H9 (cell line): ENCODE data around the gene TNFRSF4. TPM values are rescaled to one million over a fixed set of nuclear protein-coding genes. Genes with fewer than 3 reads are reported as not detected.
A peak's percentile ranks its signal among the peaks of the same experiment; 100 is the strongest.

Experiments
- DNase-seq: peaks from one replicate; pipeline ENCODE4 v3.0.0-alpha.2; 2017
- H2AFZ ChIP-seq: one replicate; pipeline ENCODE4 v1.6.1; 2013; ENCODE audit warnings: mild to moderate bottlenecking, low read length, control low read depth, moderate library complexity
- H2AK5ac ChIP-seq: 2 replicates; pipeline ENCODE4 v1.6.1; 2013; ENCODE audit warnings: low read length, control low read depth, mixed read lengths; ENCODE audit not compliant: insufficient read length
- H2BK120ac ChIP-seq: one replicate; pipeline ENCODE4 v1.6.1; 2013; ENCODE audit warnings: low read depth, mild to moderate bottlenecking, low read length, control low read depth, inconsistent platforms; ENCODE audit not compliant: poor library complexity, severe bottlenecking
- H2BK12ac ChIP-seq: 2 replicates; pipeline ENCODE4 v1.6.1; 2013; ENCODE audit warnings: low read length, control low read depth, mixed read lengths, low read depth; ENCODE audit not compliant: insufficient read length
- H2BK15ac ChIP-seq: 2 replicates; pipeline ENCODE4 v1.6.1; 2013; ENCODE audit warnings: low read depth, low read length, control low read depth
- H2BK20ac ChIP-seq: one replicate; pipeline ENCODE4 v1.6.1; 2013; ENCODE audit warnings: low read depth, mild to moderate bottlenecking, low read length, control low read depth, inconsistent platforms; ENCODE audit not compliant: poor library complexity, severe bottlenecking
- H2BK5ac ChIP-seq: 2 replicates; pipeline ENCODE4 v1.6.1; 2013; ENCODE audit warnings: low read length, control low read depth, mixed read lengths; ENCODE audit not compliant: insufficient read length
- H3K14ac ChIP-seq: 2 replicates; pipeline ENCODE4 v1.6.1; 2013; ENCODE audit warnings: low read length, control low read depth; ENCODE audit not compliant: insufficient read depth
- H3K18ac ChIP-seq: 2 replicates; pipeline ENCODE4 v1.6.1; 2013; ENCODE audit warnings: low read depth, mild to moderate bottlenecking, mixed read lengths, low read length, control low read depth; ENCODE audit not compliant: insufficient read length
- H3K23ac ChIP-seq: 2 replicates; pipeline ENCODE4 v1.6.1; 2013; ENCODE audit warnings: low read length, control low read depth, mixed read lengths, low read depth; ENCODE audit not compliant: insufficient read length
- H3K23me2 ChIP-seq: 2 replicates; pipeline ENCODE4 v1.6.1; 2013; ENCODE audit warnings: low read depth, mild to moderate bottlenecking, mixed read lengths, low read length, control low read depth; ENCODE audit not compliant: insufficient read length, poor library complexity, severe bottlenecking
- H3K27ac ChIP-seq: 2 replicates; pipeline ENCODE4 v1.5.1; 2013; ENCODE audit warnings: low read length, control low read depth, mixed read lengths, low read depth; ENCODE audit not compliant: insufficient read length
- H3K27me3 ChIP-seq: 2 replicates; pipeline ENCODE4 v1.6.1; 2013; ENCODE audit warnings: low read length, control low read depth, inconsistent platforms; ENCODE audit not compliant: insufficient read depth
- H3K4ac ChIP-seq: 2 replicates; pipeline ENCODE4 v1.6.1; 2013; ENCODE audit warnings: low read depth, mild to moderate bottlenecking, control low read depth, inconsistent platforms, low read length, moderate library complexity
- H3K4me1 ChIP-seq: 2 replicates; pipeline ENCODE4 v1.6.1; 2013; ENCODE audit warnings: low read length, control low read depth, inconsistent platforms; ENCODE audit not compliant: insufficient read depth
- H3K4me2 ChIP-seq: 2 replicates; pipeline ENCODE4 v1.6.1; 2013; ENCODE audit warnings: low read length, control low read depth, mixed read lengths; ENCODE audit not compliant: insufficient read length, insufficient read depth
- H3K56ac ChIP-seq: 2 replicates; pipeline ENCODE4 v1.6.1; 2013; ENCODE audit warnings: low read depth, mild to moderate bottlenecking, mixed read lengths, low read length, control low read depth; ENCODE audit not compliant: insufficient read length
- H3K79me1 ChIP-seq: 2 replicates; pipeline ENCODE4 v1.6.1; 2013; ENCODE audit warnings: low read depth, mild to moderate bottlenecking, moderate library complexity, low read length, control low read depth, inconsistent platforms; ENCODE audit not compliant: insufficient read depth, poor library complexity, severe bottlenecking
- H3K79me2 ChIP-seq: 2 replicates; pipeline ENCODE4 v1.6.1; 2013; ENCODE audit warnings: low read length, control low read depth, inconsistent platforms; ENCODE audit not compliant: insufficient read depth
- H3K9ac ChIP-seq: 2 replicates; pipeline ENCODE4 v1.6.1; 2013; ENCODE audit warnings: low read length, control low read depth, mixed read lengths; ENCODE audit not compliant: insufficient read length; ENCODE audit errors: extremely low read depth
- H3K9me3 ChIP-seq: one replicate; pipeline ENCODE4 v1.6.1; 2013; ENCODE audit warnings: low read depth, low read length, inconsistent platforms; ENCODE audit not compliant: control insufficient read depth
- H3T11ph ChIP-seq: one replicate; pipeline ENCODE4 v1.6.1; 2013; ENCODE audit warnings: mild to moderate bottlenecking, low read length, control low read depth, inconsistent platforms
- H4K20me1 ChIP-seq: one replicate; pipeline ENCODE4 v1.6.1; 2013; ENCODE audit not compliant: control insufficient read depth, insufficient read length, insufficient read depth
- H4K5ac ChIP-seq: 2 replicates; pipeline ENCODE4 v1.6.1; 2013; ENCODE audit warnings: low read depth, mild to moderate bottlenecking, mixed read lengths, low read length, control low read depth; ENCODE audit not compliant: insufficient read length
- H4K8ac ChIP-seq: replicated peaks from 2 replicates; pipeline ENCODE4 v1.6.1; 2013; ENCODE audit warnings: low read length, control low read depth, mixed read lengths, low read depth; ENCODE audit not compliant: insufficient read length
- H4K91ac ChIP-seq: 2 replicates; pipeline ENCODE4 v1.6.1; 2013; ENCODE audit warnings: low read depth, mild to moderate bottlenecking, moderate library complexity, mixed read lengths, low read length, control low read depth; ENCODE audit not compliant: insufficient read length
- H3K27ac Mint-ChIP-seq, 3 experiments: 2 replicates in 2 of 3; 3 replicates in 1 of 3; pipeline ENCODE4 v1.8.0; 2020 to 2021; ENCODE audit warnings: mixed read lengths in 3 of 3, mild to moderate bottlenecking in 1 of 3, moderate library complexity in 1 of 3
- H3K27me3 Mint-ChIP-seq: 2 replicates; pipeline ENCODE4 v1.8.0; 2021; ENCODE audit warnings: low read depth, mild to moderate bottlenecking, moderate library complexity, mixed read lengths
- H3K36me3 Mint-ChIP-seq, 3 experiments: 2 replicates in 2 of 3; 3 replicates in 1 of 3; pipeline ENCODE4 v1.8.0; 2020 to 2021; ENCODE audit warnings: low read depth in 3 of 3, mixed read lengths in 3 of 3; ENCODE audit not compliant: insufficient read depth in 1 of 3
- H3K4me1 Mint-ChIP-seq, 2 experiments: 2 replicates each; pipeline ENCODE4 v1.8.0; 2020; ENCODE audit warnings: mixed read lengths in 2 of 2
- H3K4me3 Mint-ChIP-seq, 2 experiments: 2 replicates in 1 of 2; 3 replicates in 1 of 2; pipeline ENCODE4 v1.8.0; 2020 to 2021; ENCODE audit warnings: mild to moderate bottlenecking in 2 of 2, mixed read lengths in 2 of 2, moderate library complexity in 1 of 2
- H3K9me3 Mint-ChIP-seq, 2 experiments: 2 replicates in 1 of 2; 3 replicates in 1 of 2; pipeline ENCODE4 v1.8.0; 2020; ENCODE audit warnings: mild to moderate bottlenecking in 2 of 2, mixed read lengths in 2 of 2, moderate library complexity in 1 of 2
- WGBS: extraction: QIAGEN DNeasy Blood & Tissue Kit; methylation state at CpG from one replicate; pipeline ENCODE4 v1.1.7; 2013; ENCODE audit warnings: missing lambda C conversion rate, low lambda C conversion rate, mixed read lengths; ENCODE audit not compliant: insufficient read length; ENCODE audit errors: extremely low coverage; 5-methylcytosine and 5-hydroxymethylcytosine counted together
- total RNA-seq: library from RNA; stranded (reverse); gene quantifications from 2 replicates; pipeline ENCODE4 v1.2.1, GENCODE V29; 2021
- TF ChIP-seq, protein P1 (sequence below): fragments of 200-600 bp; sonication (generic); conservative IDR thresholded peaks from 3 replicates; pipeline ENCODE4 v1.8.0; 2021; ENCODE audit warnings: antibody characterized with exemption, mild to moderate bottlenecking

TNFRSF4 gene
- total RNA-seq, 1 experiment from 2014 or later = 0.24 TPM

DNA sequence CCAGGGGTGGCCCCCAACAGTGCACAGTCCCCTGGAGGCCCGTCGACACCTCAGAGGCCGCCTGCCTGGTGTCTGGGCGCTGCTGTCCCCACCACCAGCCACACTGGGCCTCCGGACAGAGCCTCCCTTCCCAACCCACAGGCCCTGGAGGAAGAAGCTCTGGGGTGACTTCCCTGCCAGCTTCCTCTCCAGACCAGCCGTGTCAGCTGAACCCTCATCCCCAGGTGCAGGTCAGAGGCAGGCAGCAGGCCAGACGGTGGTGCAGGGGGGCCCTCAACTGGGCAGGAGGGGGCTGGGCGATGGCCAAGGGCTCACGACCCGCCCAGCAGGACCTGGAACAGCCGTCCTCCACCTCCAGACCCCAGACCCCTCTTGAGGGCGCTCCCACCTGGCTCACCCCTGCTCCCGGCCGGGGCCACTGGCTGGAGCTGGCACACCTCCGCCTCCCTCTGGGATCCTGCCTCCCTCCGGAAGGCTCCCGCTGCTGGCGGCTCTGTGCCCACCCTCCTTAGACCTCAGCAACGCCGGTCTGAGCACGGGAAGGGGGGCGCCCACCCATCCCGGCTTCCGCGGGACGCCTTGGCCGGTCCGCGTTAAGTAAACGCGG is 8.1 kb downstream of the TNFRSF4 start:
- H4K5ac ChIP-seq = no peak overlapping the region
- H2BK5ac ChIP-seq = no peak overlapping the region
- Mint-ChIP-seq H3K36me3 (no peaks in the 10 kb centered on the region), H3K4me3 (no peak overlapping the region; a peak in 1 of 5 replicates), H3K9me3 (no peaks in the 10 kb centered on the region), H3K27ac (no peak overlapping the region), H3K27me3 (peaks cover 19% of the 10 kb centered on the region), H3K4me1 (peaks cover 2 to 6% of the 10 kb centered on the region in 2 experiments; a peak in 2 of 4 replicates)
- H4K8ac ChIP-seq = no peak overlapping the region
- H3K79me1 ChIP-seq = no peaks in the 10 kb centered on the region
- H3K23me2 ChIP-seq = peaks cover 3% of the 10 kb centered on the region
- no peak overlapping the region for H3K4ac ChIP-seq
- H3K9me3 ChIP-seq = no peaks in the 10 kb centered on the region
- H3K9ac ChIP-seq = no peak overlapping the region
- no peak overlapping the region for H2AFZ ChIP-seq
- no peak for DNase-seq
- peak overlapping the region; percentile 76 for H3K4me2 ChIP-seq
- TF ChIP-seq, protein P1, sequence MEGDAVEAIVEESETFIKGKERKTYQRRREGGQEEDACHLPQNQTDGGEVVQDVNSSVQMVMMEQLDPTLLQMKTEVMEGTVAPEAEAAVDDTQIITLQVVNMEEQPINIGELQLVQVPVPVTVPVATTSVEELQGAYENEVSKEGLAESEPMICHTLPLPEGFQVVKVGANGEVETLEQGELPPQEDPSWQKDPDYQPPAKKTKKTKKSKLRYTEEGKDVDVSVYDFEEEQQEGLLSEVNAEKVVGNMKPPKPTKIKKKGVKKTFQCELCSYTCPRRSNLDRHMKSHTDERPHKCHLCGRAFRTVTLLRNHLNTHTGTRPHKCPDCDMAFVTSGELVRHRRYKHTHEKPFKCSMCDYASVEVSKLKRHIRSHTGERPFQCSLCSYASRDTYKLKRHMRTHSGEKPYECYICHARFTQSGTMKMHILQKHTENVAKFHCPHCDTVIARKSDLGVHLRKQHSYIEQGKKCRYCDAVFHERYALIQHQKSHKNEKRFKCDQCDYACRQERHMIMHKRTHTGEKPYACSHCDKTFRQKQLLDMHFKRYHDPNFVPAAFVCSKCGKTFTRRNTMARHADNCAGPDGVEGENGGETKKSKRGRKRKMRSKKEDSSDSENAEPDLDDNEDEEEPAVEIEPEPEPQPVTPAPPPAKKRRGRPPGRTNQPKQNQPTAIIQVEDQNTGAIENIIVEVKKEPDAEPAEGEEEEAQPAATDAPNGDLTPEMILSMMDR = no peak
- H2BK120ac ChIP-seq = no peak overlapping the region
- H3K14ac ChIP-seq = no peak overlapping the region; the same call in 1 of the 2 replicates
- H2BK12ac ChIP-seq = no peak overlapping the region
- no peak overlapping the region for H4K91ac ChIP-seq
- H3K18ac ChIP-seq = no peak overlapping the region
- no peak overlapping the region for H2BK15ac ChIP-seq
- no peak overlapping the region for H3T11ph ChIP-seq
- no peaks in the 10 kb centered on the region for H4K20me1 ChIP-seq
- H3K4me1 ChIP-seq = no peaks in the 10 kb centered on the region
- no peak overlapping the region for H2AK5ac ChIP-seq
- H3K79me2 ChIP-seq = no peaks in the 10 kb centered on the region
- no peak overlapping the region for H3K23ac ChIP-seq
- H3K56ac ChIP-seq = no peak overlapping the region
- no CpG with 5 or more reads among the region's 31 CpGs for WGBS
- no peak overlapping the region for H3K27ac ChIP-seq
- no peaks in the 10 kb centered on the region; the same call in 1 of the 2 replicates for H3K27me3 ChIP-seq
- no peak overlapping the region for H2BK20ac ChIP-seq
